GM19467 (cell line): ENCODE data around the gene KCNMA1.
"Not testable (repeated sequence)": the region's sequence is repeated elsewhere in the genome, so short reads cannot be mapped to it uniquely, and the experiment has no call there.

Experiments used
- ATAC-seq: cut with Tn5 transposase; IDR thresholded peaks from one replicate; pipeline ENCODE4 v1.9.1; 2021; ENCODE audit warnings: mild to moderate bottlenecking, moderate library complexity; ENCODE audit not compliant: unreplicated experiment

KCNMA1 gene

DNA sequence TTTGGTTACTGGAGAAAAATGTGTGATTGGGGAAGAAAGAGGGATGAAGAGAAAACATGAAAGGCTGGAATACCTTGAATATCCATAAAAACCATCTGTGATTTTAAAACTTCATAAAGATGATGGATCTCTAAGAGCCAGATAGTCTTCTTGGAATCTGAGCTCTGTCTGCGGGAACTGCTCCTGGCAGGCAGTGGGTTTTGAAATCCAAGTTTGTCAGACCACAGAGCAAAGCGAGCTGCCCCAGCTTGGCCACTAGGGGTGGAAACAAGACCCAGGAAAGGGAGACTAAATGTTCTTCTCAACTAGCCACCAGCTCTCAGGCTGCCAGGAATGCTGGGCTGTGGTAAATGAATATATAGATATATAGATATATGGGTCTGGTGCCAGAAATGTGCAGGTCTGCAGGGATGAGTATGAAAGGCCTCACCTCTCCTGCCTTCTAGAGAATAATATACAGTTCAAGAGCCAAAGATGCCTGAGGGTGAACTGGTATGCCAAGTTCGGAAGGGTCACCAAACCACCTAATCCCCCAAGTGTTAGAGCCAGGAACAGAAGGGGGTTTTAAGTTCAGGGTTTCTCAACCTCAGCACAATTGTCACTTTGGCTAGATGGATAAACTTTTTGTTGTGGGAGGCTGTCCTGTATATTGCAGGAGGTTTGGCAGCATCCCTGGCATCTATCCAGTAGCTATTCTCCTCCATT is 208.8 kb downstream of the KCNMA1 start:
- no peak for ATAC-seq

DNA sequence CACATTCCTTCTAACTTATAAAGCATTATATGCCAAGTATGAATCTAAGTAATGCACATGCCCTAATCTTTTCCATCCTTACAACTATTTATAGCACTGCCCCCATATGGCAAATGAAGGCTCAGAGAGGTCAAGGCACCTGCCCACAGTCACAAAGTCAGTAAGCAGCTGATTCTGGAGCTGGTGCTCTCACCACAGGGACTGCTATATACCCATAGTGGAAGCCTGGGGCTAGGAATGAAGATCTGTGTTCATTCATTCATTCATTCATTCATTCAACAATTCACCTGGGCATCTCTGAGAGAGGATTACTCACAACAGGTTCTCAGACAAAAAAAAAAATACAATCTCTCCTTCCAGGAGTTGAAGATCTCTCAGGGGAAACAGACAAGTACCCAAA is 213.4 kb downstream of the KCNMA1 start:
- ATAC-seq: no peak

DNA sequence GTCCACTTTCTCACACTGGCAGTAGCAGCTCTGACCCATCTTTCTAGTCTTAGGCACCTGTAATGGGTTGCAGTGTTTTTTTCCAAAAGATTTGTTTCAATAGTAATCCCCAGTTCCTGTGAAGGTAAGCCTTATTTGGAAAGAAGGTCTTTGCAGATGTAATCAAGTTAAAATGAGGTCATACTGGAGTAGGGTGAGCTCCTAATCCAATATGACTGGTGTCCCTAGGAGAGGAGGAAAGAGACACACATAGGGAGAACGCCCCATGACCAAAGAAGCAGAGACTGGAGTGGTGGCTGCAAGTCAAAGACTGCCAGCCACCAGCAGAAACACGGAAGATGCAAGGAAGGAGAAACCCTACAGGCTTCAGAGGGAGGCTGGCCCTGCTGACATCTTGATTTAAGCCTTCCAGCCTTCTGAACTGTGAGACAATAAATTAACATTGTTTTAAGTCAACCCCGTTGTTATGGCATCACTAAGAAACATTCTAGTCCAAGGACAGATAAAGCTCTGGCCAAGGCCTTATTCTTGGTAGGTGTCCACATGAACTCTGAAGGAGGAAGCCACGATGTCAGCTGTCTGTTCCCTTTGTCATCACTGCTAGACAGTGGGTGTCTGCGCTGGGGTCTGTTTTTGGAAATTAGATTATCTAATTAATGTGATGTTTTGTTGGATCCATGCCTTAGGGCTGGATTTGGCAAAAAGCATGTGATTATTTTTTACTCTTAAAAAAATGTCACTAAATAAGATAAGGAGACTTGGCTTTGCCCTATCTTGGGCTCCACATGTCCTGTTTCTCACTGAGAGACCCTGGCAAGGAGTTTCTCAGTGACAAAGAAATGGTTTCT is 214.9 kb downstream of the KCNMA1 start:
- ATAC-seq: no peak

DNA sequence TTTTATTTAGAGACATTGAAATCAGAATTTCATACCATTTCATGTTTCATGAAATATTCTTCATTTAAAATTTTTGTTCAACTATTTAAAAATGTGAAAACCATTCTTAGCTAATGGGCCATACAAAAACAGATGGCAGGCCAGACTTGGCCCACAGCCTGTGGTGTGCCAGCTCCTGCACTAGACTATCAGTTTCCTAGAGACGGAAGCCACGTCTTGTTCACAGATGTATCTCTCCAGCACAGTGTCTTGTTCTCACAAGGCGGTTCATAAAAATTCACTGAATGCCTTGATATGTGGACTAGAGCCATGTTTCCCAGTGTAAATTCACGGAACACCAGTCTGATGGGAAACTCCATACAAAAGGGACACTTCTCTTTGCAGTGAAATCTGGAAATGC is 216.0 kb downstream of the KCNMA1 start:
- no peak for ATAC-seq

DNA sequence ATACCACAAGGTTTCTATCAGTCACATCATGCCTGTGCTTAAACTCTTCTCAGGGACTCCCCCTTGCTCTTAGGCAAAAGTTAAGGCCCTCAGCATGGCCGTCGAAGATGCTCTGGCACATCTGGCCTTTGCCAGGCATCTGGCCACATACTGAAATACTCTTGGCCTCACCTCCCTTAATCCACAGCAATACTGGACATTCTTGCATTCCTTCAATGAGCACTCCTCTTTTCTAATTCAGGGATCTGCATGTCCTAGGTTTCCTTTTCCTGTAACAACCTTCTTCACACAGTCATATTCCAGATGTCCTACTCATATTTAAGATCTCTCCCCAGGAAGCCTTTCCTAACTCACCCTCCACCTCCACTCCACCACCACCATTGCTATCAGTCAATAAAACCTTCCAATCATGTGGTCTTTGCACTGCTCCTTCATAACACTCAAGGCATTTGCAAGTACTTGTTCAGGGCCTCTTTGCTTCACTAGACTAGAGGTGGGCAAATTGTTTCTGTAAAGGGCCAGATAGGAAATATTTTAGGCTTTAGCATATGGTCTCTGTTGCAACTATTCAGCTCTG is 216.6 kb downstream of the KCNMA1 start:
- no peak for ATAC-seq

DNA sequence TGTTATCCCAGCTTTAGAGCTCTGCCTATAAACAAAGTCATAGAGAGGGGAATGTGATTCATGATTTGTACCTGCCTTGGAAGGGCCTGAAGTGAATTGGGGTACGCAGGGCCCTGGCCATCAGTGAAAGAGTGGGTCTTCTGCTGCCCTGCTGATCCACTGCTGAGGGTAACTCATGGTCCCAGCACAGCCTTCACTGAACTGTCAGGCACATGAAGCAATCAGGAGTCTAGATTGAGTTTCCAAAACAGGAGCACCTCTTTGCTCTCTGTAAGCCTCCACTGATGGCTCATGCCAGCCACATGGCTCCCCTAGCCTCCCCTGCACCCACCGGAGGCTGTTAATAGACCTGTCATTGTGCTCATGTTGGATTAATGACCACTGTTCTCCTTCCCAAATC is 217.6 kb downstream of the KCNMA1 start:
- ATAC-seq: no peak

DNA sequence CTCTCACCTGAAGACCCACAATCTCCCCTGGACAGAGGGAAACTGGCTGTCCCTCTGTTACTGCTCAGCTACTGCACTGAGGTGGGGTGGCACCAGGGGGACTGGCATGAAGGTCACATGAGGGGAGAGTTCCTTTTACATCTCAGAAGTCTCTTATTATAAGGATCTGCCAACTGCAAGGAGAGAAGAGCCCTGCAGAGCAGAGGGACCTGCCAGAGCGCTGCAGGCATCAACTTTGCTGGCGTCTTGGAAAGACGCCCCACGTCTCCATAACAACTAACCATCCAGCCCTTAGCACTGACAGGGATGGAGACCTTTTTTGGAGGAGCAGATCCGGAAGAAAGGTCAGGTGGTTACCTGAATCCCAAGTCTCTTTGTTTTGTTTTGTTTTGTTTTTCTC is 218.6 kb downstream of the KCNMA1 start:
- ATAC-seq: no peak

DNA sequence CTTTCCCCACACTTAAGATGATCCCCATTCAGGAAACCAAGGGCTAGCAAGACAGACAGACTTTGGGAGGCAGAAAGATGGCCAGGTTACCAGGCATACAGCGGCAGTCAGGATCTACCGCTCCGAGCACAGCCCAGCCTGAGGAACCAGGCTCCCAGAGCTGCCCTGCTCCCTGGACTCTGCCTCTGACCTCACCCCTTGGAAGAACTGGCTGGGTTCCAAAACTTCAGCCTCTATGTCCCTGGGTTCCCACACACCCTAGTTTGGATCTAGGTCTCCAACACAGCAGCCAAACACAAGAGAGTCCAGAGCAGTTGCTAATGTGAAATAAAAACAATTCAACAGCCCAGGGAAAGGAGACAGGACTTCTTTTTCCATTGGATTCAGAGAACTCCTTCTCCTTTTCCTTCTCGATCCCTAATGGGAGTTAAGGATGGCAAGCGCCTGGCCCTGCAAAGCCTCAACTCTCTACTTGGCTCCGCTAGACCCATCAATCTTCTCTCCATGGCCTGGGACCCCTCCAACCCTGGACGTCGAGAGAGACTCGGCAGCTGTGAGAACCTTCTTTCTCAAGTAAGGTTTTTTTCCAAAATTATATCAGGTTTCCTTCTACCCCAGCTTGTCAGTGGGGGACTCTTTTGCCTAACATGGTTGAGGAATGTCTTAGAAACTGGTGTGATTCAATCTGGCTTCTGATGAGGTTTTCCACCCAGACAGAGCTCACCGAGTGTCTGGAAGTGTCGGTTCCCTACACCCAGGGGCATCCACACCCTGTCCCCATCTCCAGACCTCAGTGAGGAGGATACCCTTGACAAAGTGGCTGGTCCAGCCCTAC is 219.6 kb downstream of the KCNMA1 start:
- ATAC-seq: no peak

DNA sequence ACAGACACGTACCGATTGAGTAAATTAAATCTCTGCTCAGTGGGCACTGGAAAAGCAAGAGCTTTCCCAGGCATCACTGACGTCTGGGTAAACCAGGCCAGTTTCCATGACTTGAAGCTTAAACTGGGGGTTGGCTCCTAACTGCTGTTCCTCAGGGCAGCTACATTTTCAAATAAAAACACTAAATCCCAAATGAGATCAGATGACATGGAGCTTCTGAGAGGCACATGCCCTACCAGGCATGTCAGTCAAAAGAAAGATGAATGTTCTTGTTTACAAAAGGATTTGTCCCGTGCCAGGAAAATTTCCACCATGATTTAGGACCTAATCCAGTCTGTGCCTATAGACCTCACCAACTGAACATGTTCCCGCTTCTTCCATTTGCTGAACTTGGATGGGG is 220.2 kb downstream of the KCNMA1 start:
- ATAC-seq: no peak

DNA sequence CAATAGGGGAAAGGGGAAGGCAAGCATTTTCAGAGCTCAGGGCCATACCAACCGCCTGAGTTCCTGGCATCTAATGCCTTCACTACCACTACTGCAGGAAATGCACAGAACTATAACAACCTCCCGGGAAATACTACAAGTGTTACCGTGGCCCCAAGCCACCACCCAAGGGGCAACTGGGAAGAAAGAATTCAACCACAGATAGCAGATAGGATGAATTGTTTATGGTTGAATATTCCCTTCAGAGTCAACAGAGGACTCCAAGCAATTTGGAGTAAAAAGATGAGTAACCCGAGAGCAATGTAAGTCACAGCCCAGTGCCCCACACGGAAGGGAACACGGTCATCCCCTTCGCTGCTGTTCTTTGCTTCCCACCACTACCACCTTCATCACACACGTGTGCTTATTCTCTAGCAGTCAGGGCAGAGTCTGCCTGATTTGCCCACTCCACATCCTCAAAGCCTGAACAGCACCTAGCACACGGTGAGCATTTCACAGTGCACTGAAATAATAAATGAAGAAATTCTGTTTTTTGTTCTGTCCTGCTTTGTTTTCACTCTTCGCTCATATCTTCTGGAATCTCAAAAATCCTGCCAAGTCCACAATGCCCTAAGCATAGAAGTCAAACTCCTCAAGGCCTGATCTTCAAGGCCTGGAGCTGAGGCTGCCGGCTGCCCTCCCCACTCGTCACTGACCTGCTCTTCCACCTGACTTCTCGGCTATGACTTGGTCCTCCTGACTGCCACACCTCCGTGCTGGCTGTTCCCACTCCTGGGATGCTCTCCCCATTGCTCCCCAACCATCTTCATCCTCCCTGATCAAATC is 221.1 kb downstream of the KCNMA1 start:
- ATAC-seq: no peak

DNA sequence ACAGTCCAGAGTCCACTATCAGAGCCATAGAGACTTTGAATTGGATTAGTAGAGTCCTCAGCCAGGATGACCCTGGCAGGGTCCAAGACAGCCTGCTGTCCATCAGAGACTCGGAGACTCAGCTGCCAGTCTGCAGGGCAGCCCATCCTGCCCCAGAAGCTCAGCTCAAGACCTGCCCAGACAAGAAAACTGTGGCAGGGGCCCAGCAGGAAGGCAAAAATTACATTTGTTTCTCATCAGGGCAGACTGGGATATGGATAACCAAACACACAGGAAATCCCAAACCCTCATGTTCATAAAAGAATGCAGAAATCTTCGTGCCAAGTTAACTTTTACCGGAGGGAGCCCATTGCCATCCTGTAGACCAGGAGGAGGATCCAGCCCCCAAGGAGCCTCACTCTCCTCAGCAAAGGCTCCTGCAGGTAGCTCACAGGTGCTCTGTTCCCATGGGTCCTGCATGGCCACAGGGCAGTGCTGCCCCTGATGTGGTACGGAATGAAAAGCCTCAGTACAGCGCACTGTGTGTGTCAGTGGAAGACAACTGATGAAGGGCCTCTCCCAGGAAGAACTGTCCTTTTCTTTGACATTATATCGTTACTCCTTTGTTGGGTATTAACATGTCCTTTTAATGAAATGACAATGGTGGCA is 222.2 kb downstream of the KCNMA1 start:
- no peak for ATAC-seq

DNA sequence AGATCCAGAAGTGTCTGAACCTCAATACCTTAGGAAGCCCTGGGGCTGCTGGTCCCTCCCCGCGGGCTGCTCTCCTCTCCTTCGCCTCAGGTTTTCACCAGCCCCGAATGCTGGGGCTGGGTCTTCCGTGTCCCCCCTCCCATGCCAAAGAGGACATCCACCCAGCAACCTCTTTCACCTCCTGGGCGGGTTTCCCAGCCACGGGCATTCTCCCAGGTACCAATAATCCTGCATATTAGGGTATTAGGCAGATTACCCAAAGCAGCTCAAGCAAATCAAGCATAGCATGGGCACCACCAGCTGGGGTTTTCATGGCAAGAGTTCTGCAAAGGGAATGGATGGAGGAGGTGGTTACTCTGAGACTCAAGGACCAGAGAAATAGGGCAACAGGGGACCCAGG is 224.4 kb downstream of the KCNMA1 start:
- no peak for ATAC-seq

DNA sequence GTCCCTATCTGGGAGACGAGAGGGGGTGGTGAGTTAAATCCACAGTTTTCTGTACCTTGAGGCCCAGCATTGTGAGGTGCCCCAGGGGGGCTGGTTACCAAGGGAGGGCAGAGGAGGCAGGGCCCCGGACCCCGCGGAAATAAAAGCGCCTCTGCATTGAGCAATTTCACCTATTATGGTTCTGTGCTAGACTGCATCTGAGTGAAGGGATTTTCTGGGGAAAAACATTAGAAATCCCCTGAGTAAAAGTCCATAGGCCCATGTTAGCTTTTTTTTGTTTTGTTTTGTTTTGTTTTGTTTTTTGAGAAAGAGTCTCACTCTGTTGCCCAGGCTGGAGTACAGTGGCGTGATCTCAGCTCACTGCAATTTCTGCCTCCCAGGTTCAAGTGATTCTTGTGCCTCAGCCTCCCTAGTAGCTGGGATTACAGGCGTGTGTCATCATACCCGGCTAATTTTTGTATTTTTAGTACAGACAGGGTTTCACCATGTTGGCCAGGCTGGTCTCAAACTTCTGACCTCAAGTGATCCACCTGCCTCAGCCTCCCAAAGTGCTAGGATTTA is 225.0 kb downstream of the KCNMA1 start:
- ATAC-seq: not testable (repeated sequence)

DNA sequence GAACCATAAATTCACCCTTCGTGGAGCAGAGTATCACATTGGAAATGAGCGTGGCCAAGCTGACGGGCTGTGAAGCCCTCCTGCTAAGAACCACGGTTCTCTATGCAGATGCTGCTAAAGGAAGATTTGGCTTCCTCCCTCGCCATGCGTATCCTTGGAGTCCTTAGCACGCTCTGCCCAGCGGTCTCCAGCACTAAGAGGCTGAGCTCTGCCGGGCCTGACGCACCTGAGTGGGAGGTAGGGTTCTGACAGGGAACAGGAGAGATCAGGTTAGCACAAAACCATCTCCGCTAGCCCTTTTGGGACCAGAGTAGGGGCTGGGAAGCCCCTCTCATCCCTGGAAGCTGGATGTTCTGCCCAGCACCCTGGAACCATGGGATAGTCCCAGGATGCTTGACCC is 225.8 kb downstream of the KCNMA1 start:
- no peak for ATAC-seq

DNA sequence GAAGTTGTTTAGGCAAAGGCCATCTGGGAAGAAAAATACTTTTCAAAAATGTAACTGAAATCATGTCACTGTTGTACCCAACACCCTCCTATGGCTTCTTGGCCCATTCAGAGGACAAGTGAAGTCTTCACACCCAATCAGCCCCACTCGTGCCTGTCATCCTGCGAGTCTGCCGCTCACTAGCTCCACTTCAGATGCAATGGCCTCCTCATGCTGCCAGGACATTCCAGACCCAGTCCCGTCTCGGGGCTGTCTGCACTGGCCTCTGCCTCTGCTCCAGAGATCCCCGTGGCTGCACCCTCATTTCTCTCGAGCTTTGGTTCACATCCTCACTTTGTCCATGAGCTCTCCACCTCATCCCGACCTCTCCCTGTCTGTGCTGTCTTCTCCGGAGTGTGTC is 227.1 kb downstream of the KCNMA1 start:
- no peak for ATAC-seq

DNA sequence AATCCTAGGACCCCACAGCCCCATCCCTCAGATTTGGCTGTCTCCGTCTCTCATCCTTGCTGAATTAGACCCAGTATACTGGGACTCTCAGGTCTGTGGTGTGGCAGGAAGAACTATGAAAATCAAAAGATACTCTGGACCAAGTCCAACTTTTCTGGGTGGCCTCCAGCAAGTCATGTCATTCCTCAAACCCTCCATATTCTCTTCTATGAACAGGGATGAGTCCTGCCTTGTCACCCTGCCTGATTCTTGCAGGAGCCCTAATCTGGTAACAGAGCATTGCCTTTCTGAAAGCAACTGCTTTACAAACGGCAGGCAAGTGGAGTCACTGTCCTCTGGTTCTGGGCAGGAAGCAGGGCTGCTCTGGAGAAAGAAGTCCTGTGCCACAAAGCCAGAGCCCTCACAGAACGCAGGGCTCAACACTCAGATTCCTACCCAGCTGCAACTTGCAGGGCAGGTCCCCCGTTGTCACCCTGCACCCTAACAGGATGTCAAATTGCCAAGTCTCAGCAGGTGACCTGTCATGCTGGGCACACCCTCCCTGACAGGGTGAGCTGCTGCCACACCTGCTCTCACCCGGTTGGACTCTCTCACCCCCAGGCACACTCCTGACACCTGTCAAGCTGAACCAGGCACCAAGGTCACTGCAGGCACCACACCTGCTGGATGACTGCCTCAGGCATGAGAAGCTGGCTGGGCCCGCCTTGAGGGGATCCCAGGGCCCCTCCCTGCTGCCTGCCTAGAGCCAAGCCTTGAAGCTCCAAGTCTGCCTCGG is 227.7 kb downstream of the KCNMA1 start:
- no peak for ATAC-seq

DNA sequence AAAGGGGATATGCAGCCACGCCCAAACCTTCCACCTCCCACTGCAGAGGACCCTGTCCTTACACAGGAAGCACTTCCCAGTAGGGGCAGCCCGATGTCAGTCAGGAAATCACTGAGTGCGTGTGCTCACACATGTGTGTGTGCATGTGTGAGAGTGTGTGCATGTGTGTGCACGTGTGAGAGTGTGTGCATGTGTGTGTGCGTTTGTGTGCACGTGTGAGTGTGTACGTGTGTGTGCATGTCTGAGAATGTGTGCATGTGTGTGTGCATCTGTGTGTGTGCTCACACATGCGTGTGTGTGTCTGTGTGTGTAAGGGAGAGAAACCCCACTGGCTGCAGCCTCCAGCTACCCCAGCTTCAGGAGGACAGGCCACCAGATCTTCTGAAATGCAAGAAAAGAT is 229.3 kb downstream of the KCNMA1 start:
- ATAC-seq: no peak

DNA sequence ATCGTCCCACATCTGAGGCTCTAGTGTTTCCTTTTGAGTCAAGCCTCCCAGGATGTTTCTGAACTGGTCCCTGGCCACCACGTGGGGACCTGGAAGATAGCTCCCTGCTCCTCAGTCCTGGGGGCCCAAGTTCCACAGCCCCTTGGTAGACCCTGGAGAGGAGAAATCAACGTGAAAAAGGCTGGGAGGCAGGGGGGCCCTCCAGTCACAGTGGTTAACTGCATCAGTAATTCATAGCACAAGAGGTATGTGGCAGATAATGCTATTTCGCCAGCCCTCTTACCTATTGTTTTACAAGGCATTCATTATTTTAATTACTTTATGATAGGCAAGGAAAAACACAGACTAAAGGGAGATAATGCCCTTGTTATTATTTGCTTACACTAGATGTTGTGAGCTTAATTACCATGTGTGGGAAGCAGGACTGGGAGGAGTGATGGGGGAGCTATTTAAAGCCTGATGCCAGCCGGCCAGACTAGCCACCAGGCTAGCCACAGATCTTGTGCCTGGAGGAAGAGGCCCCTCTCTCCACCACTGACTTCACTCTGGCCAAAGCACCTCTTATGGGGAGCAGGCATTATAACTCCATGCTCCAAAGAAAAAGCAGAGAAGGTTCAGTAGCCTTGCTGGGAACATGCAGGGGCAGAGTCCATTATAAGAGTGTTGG is 230.7 kb downstream of the KCNMA1 start:
- no peak for ATAC-seq
